Mesenchymal stem cell (in vitro differentiated cells and primary cell): ENCODE results near the gene MNT.

Source experiments
- DNase-seq: peaks from one replicate; pipeline ENCODE4 v3.0.0-alpha.2; 2013
- H2AFZ ChIP-seq: one replicate; pipeline ENCODE4 v1.6.1; 2013; ENCODE audit warnings: low read depth, mild to moderate bottlenecking, control low read depth, inconsistent platforms, low read length, moderate library complexity
- H2AK5ac ChIP-seq: 2 replicates; pipeline ENCODE4 v1.6.1; 2013; ENCODE audit warnings: low read length, moderate library complexity, mild to moderate bottlenecking, inconsistent platforms; ENCODE audit not compliant: severe bottlenecking
- H2BK120ac ChIP-seq: one replicate; pipeline ENCODE4 v1.6.1; 2013; ENCODE audit warnings: low read depth, mild to moderate bottlenecking, inconsistent platforms, low read length, moderate library complexity
- H2BK12ac ChIP-seq, 2 experiments: one replicate each; pipeline ENCODE4 v1.6.1; 2013; ENCODE audit warnings: inconsistent platforms in 2 of 2, low read length in 2 of 2, mild to moderate bottlenecking in 2 of 2, moderate library complexity in 2 of 2, control low read depth in 1 of 2
- H2BK15ac ChIP-seq: one replicate; pipeline ENCODE4 v1.6.1; 2013; ENCODE audit warnings: mild to moderate bottlenecking, low read depth, inconsistent platforms; ENCODE audit not compliant: poor library complexity, severe bottlenecking
- H2BK5ac ChIP-seq: 2 replicates; pipeline ENCODE4 v1.6.1; 2013; ENCODE audit warnings: low read depth, mild to moderate bottlenecking, low read length, control low read depth, inconsistent platforms; ENCODE audit not compliant: poor library complexity, severe bottlenecking
- H3K14ac ChIP-seq, 2 experiments: one replicate each; pipeline ENCODE4 v1.6.1; 2013; ENCODE audit warnings: inconsistent platforms in 2 of 2, low read length in 2 of 2, control low read depth in 1 of 2, mild to moderate bottlenecking in 1 of 2, moderate library complexity in 1 of 2
- H3K18ac ChIP-seq, 2 experiments: one replicate each; pipeline ENCODE4 v1.6.1; 2013; ENCODE audit warnings: inconsistent platforms in 2 of 2, low read length in 2 of 2, control low read depth in 1 of 2, low read depth in 1 of 2, mild to moderate bottlenecking in 1 of 2
- H3K23ac ChIP-seq, 2 experiments: one replicate each; pipeline ENCODE4 v1.6.1; 2013; ENCODE audit warnings: inconsistent platforms in 2 of 2, low read length in 2 of 2, mild to moderate bottlenecking in 2 of 2, moderate library complexity in 2 of 2, control low read depth in 1 of 2
- H3K27ac ChIP-seq: 2 replicates; pipeline ENCODE4 v1.5.1; 2013; ENCODE audit warnings: mild to moderate bottlenecking, moderate library complexity, low read length, control low read depth, inconsistent platforms; ENCODE audit not compliant: poor library complexity, severe bottlenecking
- H3K27me3 ChIP-seq, 2 experiments: 2 replicates each; pipeline versions ENCODE4 v1.6.1 to v1.7.0; 2013; ENCODE audit warnings: low read length in 2 of 2, mild to moderate bottlenecking in 2 of 2, moderate library complexity in 2 of 2, control low read depth in 1 of 2, inconsistent platforms in 1 of 2; ENCODE audit not compliant: control insufficient read depth in 1 of 2, insufficient read depth in 1 of 2
- H3K36me3 ChIP-seq, 2 experiments: 2 replicates each; pipeline versions ENCODE4 v1.6.1 to v1.7.0; 2013; ENCODE audit warnings: low read length in 2 of 2, control low read depth in 1 of 2, inconsistent platforms in 1 of 2, low read depth in 1 of 2, mild to moderate bottlenecking in 1 of 2; ENCODE audit not compliant: insufficient read depth in 2 of 2, control insufficient read depth in 1 of 2
- H3K4ac ChIP-seq, 2 experiments: one replicate each; pipeline ENCODE4 v1.6.1; 2013; ENCODE audit warnings: inconsistent platforms in 2 of 2, low read length in 2 of 2, mild to moderate bottlenecking in 2 of 2, moderate library complexity in 2 of 2, control low read depth in 1 of 2, low read depth in 1 of 2
- H3K4me1 ChIP-seq: 2 replicates; pipeline ENCODE4 v1.6.1; 2013; ENCODE audit warnings: low read depth, low read length, control low read depth; ENCODE audit not compliant: control insufficient read depth, insufficient read depth
- H3K4me2 ChIP-seq: 2 replicates; pipeline ENCODE4 v1.6.1; 2013; ENCODE audit warnings: low read length, mild to moderate bottlenecking, inconsistent platforms; ENCODE audit not compliant: poor library complexity, severe bottlenecking
- H3K4me3 ChIP-seq, 2 experiments: 2 replicates each; pipeline versions ENCODE4 v1.5.1 to v1.7.0; 2013; ENCODE audit warnings: low read length in 2 of 2, mild to moderate bottlenecking in 2 of 2, control low read depth in 1 of 2, low read depth in 1 of 2; ENCODE audit not compliant: insufficient read depth in 1 of 2
- H3K79me1 ChIP-seq: replicated peaks from 2 replicates; pipeline ENCODE4 v1.6.1; 2013; ENCODE audit warnings: mild to moderate bottlenecking, control low read depth, low read length, inconsistent platforms; ENCODE audit not compliant: poor library complexity, severe bottlenecking
- H3K9ac ChIP-seq: 2 replicates; pipeline ENCODE4 v1.7.0; 2013; ENCODE audit warnings: mild to moderate bottlenecking, low read length, moderate library complexity
- H3K9me3 ChIP-seq: 2 replicates; pipeline ENCODE4 v1.7.0; 2013; ENCODE audit warnings: mild to moderate bottlenecking, low read length; ENCODE audit not compliant: control insufficient read depth
- H4K8ac ChIP-seq: one replicate; pipeline ENCODE4 v1.6.1; 2013; ENCODE audit warnings: inconsistent platforms, mild to moderate bottlenecking, low read length, moderate library complexity
- H4K91ac ChIP-seq: one replicate; pipeline ENCODE4 v1.6.1; 2013; ENCODE audit warnings: mild to moderate bottlenecking, low read length, inconsistent platforms
- WGBS: methylation state at CpG from one replicate; pipeline ENCODE4 v1.1.7; 2013; ENCODE audit warnings: mixed read lengths; 5-methylcytosine and 5-hydroxymethylcytosine counted together

MNT gene

DNA sequence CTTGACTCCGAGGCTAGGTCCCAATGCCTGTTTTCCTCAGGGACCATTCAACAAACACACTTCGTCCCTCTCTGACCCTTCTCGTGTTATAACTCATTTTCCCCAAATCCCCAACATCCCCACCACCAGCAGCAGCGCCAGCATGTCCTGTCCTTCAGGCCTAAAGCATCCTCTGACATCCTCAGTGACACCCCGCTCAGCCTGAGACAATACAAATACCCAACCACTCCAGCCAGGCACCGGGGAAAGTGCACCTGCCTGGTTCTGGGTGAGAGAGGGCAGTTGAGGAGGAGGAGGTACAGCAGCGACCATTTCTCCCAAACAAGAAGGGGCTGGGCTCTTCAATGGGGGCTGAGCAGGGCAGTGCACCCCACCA, 4.7 kb downstream of the MNT start:
- Histone ChIP-seq H2AFZ (no peak overlapping the region), H2BK15ac (peak overlapping the region; percentile 87), H3K14ac (peak overlapping the region in 1 of 2 experiments; percentile 97), H3K27ac (peak overlapping the region; percentile 79), H3K4ac (peak overlapping the region; percentile 5 to 90), H3K4me1 (peaks cover 58% of the 10 kb centered on the region), H3K27me3 (no peaks in the 10 kb centered on the region), H3K9ac (peak overlapping the region; percentile 80), H2BK120ac (no peak overlapping the region), H2BK12ac (peak overlapping the region; percentile 34 to 98), H3K79me1 (peaks cover 17% of the 10 kb centered on the region), H2BK5ac (no peak overlapping the region), H3K23ac (peak overlapping the region in 1 of 2 experiments; percentile 46), H3K9me3 (no peaks in the 10 kb centered on the region), H2AK5ac (peak overlapping the region; percentile 37), H4K8ac (peak overlapping the region; percentile 74), H4K91ac (peak overlapping the region; percentile 67), H3K18ac (peak overlapping the region; percentile 68 to 89), H3K4me3 (peak overlapping the region in 1 of 2 experiments; percentile 69), H3K4me2 (peak overlapping the region; percentile 61), H3K36me3 (peaks cover 5 to 13% of the 10 kb centered on the region in 2 experiments)
- no peak for DNase-seq
- WGBS, result 33% methylated on average over 6 of the region's 7 CpGs

DNA sequence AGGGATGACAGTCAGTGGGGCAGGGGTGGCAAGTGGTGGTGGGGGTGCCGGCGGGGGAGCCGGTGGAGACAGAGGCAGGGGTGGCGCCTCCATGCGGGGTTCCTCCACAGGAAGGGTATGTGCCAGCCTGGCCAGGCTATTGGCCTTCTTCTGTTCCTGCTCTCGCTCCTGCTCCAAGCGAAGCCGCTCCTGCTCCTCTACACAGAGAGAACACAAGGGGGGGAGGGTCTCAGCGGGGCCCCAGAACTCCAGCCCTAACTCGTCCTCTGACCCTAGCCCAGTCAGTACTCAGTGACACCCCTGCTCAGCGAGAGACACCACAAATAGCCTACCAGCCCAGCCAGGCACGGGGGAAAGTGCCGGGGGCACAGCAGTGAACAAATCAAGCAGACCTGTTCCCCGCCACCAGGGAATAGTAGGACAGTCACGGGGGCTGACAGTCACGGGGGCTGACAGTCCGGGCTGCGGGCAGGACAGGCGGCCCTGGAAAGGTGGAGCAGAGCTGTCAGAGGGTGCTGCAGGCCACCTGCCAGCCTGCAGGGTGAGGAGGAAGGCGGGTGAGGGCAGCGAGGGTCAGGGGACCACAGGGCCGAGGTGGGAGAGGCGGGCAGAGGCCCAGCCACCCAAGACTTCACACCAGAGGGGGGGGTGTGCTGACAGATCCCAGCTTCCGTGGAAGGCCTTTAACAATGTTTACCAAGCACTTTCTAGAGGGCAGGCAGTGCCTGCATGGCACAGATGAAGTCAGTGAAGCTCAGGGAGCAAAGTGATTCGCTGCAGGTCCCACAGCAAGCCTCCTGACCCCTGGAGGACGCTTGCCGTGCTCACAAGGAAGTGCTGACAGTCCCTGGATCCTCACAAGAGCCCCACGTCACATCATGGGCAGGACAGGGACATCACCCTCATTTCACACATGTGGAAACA, 5.3 kb downstream of the MNT start:
- DNase-seq, result peak; percentile 91
- H3K9ac ChIP-seq, result peak overlapping the region; percentile 80
- H4K91ac ChIP-seq, result peak overlapping the region; percentile 95
- peak overlapping the region; percentile 20 to 46 for H3K23ac ChIP-seq
- H3K4me1 ChIP-seq, result peaks cover 59% of the 10 kb centered on the region
- H3K4ac ChIP-seq, result peak overlapping the region; percentile 73 to 90
- peak overlapping the region; percentile 30 for H2BK120ac ChIP-seq
- no peak overlapping the region for H2AK5ac ChIP-seq
- H3K4me3 ChIP-seq, result peak overlapping the region in 1 of 2 experiments; percentile 69
- H3K9me3 ChIP-seq, result no peaks in the 10 kb centered on the region
- peak overlapping the region in 1 of 2 experiments; percentile 97 for H3K14ac ChIP-seq
- 70% methylated on average over 28 of the region's 28 CpGs for WGBS
- H3K27me3 ChIP-seq, result no peaks in the 10 kb centered on the region
- H2BK12ac ChIP-seq, result peak overlapping the region; percentile 34 to 98
- H2AFZ ChIP-seq, result no peak overlapping the region
- peaks cover 6 to 15% of the 10 kb centered on the region in 2 experiments for H3K36me3 ChIP-seq
- peak overlapping the region; percentile 73 for H2BK15ac ChIP-seq
- peak overlapping the region; percentile 13 for H3K4me2 ChIP-seq
- H4K8ac ChIP-seq, result peak overlapping the region; percentile 25
- H3K18ac ChIP-seq, result peak overlapping the region; percentile 68 to 69
- H2BK5ac ChIP-seq, result no peak overlapping the region
- peak overlapping the region; percentile 79 for H3K27ac ChIP-seq
- H3K79me1 ChIP-seq, result peaks cover 21% of the 10 kb centered on the region

- Histone ChIP-seq H2AK5ac (no peak overlapping the region), H2BK12ac (peak overlapping the region; percentile 83 to 85), H3K14ac (no peak overlapping the region), H2BK120ac (peak overlapping the region; percentile 30), H3K79me1 (peaks cover 28% of the 10 kb centered on the region), H3K27ac (no peak overlapping the region), H3K23ac (no peak overlapping the region), H3K9ac (peak overlapping the region; percentile 72), H4K8ac (peak overlapping the region; percentile 35), H3K36me3 (peaks cover 6 to 23% of the 10 kb centered on the region in 2 experiments), H2AFZ (no peak overlapping the region), H2BK15ac (peak overlapping the region; percentile 73), H3K4me3 (no peak overlapping the region), H3K9me3 (no peaks in the 10 kb centered on the region), H3K4ac (peak overlapping the region in 1 of 2 experiments; percentile 20), H3K4me1 (peaks cover 59% of the 10 kb centered on the region), H4K91ac (peak overlapping the region; percentile 76), H3K4me2 (no peak overlapping the region), H3K27me3 (no peaks in the 10 kb centered on the region), H3K18ac (peak overlapping the region in 1 of 2 experiments; percentile 73), H2BK5ac (no peak overlapping the region)
- DNase-seq, result no peak
- WGBS, result 92% methylated on average over 16 of the region's 16 CpGs
Measured at GRCh38 chr17:2394775-2395201, 6.1 kb downstream of the MNT start.
